ENCODE results near the gene CRACR2B.

Gene CRACR2B

GRCh38 chr11:853682-854448, 26.1 kb downstream of the CRACR2B start:
- Histone ChIP-seq H2AFZ (ENCODE audit: low read length) (no peak overlapping the region), H4K20me1 (ENCODE audit: insufficient read depth, low read length, poor library complexity, severe bottlenecking) (no peaks in the 10 kb centered on the region), H3K9ac (ENCODE audit: low read depth, low read length, poor library complexity, severe bottlenecking) (no peak overlapping the region), H3K4me1 (ENCODE audit: insufficient read depth, low read length, poor library complexity, severe bottlenecking) (no peaks in the 10 kb centered on the region), H3F3A (ENCODE audit: low read depth) (no peaks in the 10 kb centered on the region), H3K4me3 (ENCODE audit: low read length, poor library complexity, severe bottlenecking) (no peak overlapping the region), H3K79me2 (ENCODE audit: insufficient read depth, low read length) (no peaks in the 10 kb centered on the region), H3K4me2 (ENCODE audit: low read depth, low read length, poor library complexity, severe bottlenecking) (no peak overlapping the region), H3K36me3 (ENCODE audit: insufficient read depth, low read length) (no peaks in the 10 kb centered on the region), H3K9me2 (replicated peaks; ENCODE audit: low read depth, low read length) (no peaks in the 10 kb centered on the region), H3K27me3 (ENCODE audit: insufficient read depth, low read length, poor library complexity, severe bottlenecking) (no peaks in the 10 kb centered on the region), H3K9me3 (ENCODE audit: insufficient read depth, low read depth, low read length) (no peaks in the 10 kb centered on the region)
- no peak for TF ChIP-seq CTCF (conservative IDR thresholded peaks at IDR 0.05; ENCODE audit: low read length)
- TF ChIP-seq EZH2phosphoT487 (IDR thresholded peaks at IDR 0.05; ENCODE audit: borderline replicate concordance): no peak

- no peak overlapping the region for H2AFZ ChIP-seq (ENCODE audit: low read length)
Observed at GRCh38 chr11:854601-855329, 27.0 kb downstream of the CRACR2B start.

GRCh38 chr11:855330-855674, 27.6 kb downstream of the CRACR2B start:
- H3K4me3 ChIP-seq (ENCODE audit: low read length, poor library complexity, severe bottlenecking): no peak overlapping the region
- H3K9me2 ChIP-seq (replicated peaks; ENCODE audit: low read depth, low read length): no peaks in the 10 kb centered on the region
- no peaks in the 10 kb centered on the region for H3K27me3 ChIP-seq (ENCODE audit: insufficient read depth, low read length, poor library complexity, severe bottlenecking)
- no peak overlapping the region for H2AFZ ChIP-seq (ENCODE audit: low read length)
- H4K20me1 ChIP-seq (ENCODE audit: insufficient read depth, low read length, poor library complexity, severe bottlenecking): no peaks in the 10 kb centered on the region
- H3K9ac ChIP-seq (ENCODE audit: low read depth, low read length, poor library complexity, severe bottlenecking): no peak overlapping the region
- H3K36me3 ChIP-seq (ENCODE audit: insufficient read depth, low read length): no peaks in the 10 kb centered on the region
- no peak overlapping the region for H3K4me2 ChIP-seq (ENCODE audit: low read depth, low read length, poor library complexity, severe bottlenecking)
- H3K79me2 ChIP-seq (ENCODE audit: insufficient read depth, low read length): no peaks in the 10 kb centered on the region
- no peak for TF ChIP-seq CTCF (conservative IDR thresholded peaks at IDR 0.05; ENCODE audit: low read length)
- TF ChIP-seq EZH2phosphoT487 (IDR thresholded peaks at IDR 0.05; ENCODE audit: borderline replicate concordance): no peak
- H3K4me1 ChIP-seq (ENCODE audit: insufficient read depth, low read length, poor library complexity, severe bottlenecking): peaks cover 3% of the 10 kb centered on the region
- no peaks in the 10 kb centered on the region for H3F3A ChIP-seq (ENCODE audit: low read depth)
- H3K9me3 ChIP-seq (ENCODE audit: insufficient read depth, low read depth, low read length): no peaks in the 10 kb centered on the region

More at GRCh38 chr11:854601-855329, 27.0 kb downstream of the CRACR2B start:
- Histone ChIP-seq H3K4me3 (ENCODE audit: low read length, poor library complexity, severe bottlenecking) (no peak overlapping the region), H3K9me2 (replicated peaks; ENCODE audit: low read depth, low read length) (no peaks in the 10 kb centered on the region), H3K9me3 (ENCODE audit: insufficient read depth, low read depth, low read length) (no peaks in the 10 kb centered on the region), H3K9ac (ENCODE audit: low read depth, low read length, poor library complexity, severe bottlenecking) (no peak overlapping the region), H3K4me2 (ENCODE audit: low read depth, low read length, poor library complexity, severe bottlenecking) (no peak overlapping the region), H4K20me1 (ENCODE audit: insufficient read depth, low read length, poor library complexity, severe bottlenecking) (no peaks in the 10 kb centered on the region), H3K27me3 (ENCODE audit: insufficient read depth, low read length, poor library complexity, severe bottlenecking) (no peaks in the 10 kb centered on the region), H3K36me3 (ENCODE audit: insufficient read depth, low read length) (no peaks in the 10 kb centered on the region), H3K4me1 (ENCODE audit: insufficient read depth, low read length, poor library complexity, severe bottlenecking) (peaks cover under 1% of the 10 kb centered on the region), H3K79me2 (ENCODE audit: insufficient read depth, low read length) (no peaks in the 10 kb centered on the region), H3F3A (ENCODE audit: low read depth) (no peaks in the 10 kb centered on the region)
- TF ChIP-seq EZH2phosphoT487 (IDR thresholded peaks at IDR 0.05; ENCODE audit: borderline replicate concordance): no peak
- no peak for TF ChIP-seq CTCF (conservative IDR thresholded peaks at IDR 0.05; ENCODE audit: low read length)

Measured in Loucy (cell line).